ENCODE data around the gene MARVELD1.
A peak's percentile ranks its signal among the peaks of the same experiment; 100 is the strongest.

Gene MARVELD1

GRCh38 chr10:97759946-97760345, 46.4 kb downstream of the MARVELD1 start:
- no peak for DNase-seq

GRCh38 chr10:97760461-97761257, 47.1 kb downstream of the MARVELD1 start:
- no peak for DNase-seq

- no peak for DNase-seq
These were observed 47.9 kb downstream of the MARVELD1 start for GRCh38 chr10:97761331-97761865.

- no peak for DNase-seq
These were observed 48.5 kb downstream of the MARVELD1 start for GRCh38 chr10:97762056-97762455.

- no peak for DNase-seq
These were observed 49.3 kb downstream of the MARVELD1 start for GRCh38 chr10:97762816-97763215.

GRCh38 chr10:97763411-97763810, 49.9 kb downstream of the MARVELD1 start:
- no peak for DNase-seq

- no peak for DNase-seq
These were observed 50.4 kb downstream of the MARVELD1 start for GRCh38 chr10:97763947-97764346.

- peak; percentile 53 for DNase-seq
These were observed 51.0 kb downstream of the MARVELD1 start for GRCh38 chr10:97764519-97764931.

- peak; percentile 93 for DNase-seq
These were observed 51.7 kb downstream of the MARVELD1 start for GRCh38 chr10:97765201-97765600.

GRCh38 chr10:97766106-97766810, 52.7 kb downstream of the MARVELD1 start:
- DNase-seq = no peak

- no peak for DNase-seq
These were observed 53.7 kb downstream of the MARVELD1 start for GRCh38 chr10:97766996-97767924.

All from DMS53 (cell line).